WTC11 (cell line): ENCODE data around the gene PSMD14. TPM values are rescaled to one million over a fixed set of nuclear protein-coding genes. Genes with fewer than 3 reads are reported as not detected.

Experiments used
- ATAC-seq: fragments of 200-7000 bp; cut with Tn5 transposase; 2 replicates; pipeline ENCODE4 v1.10.0; 2021; ENCODE audit warnings: mild to moderate bottlenecking, moderate library complexity
- CTCF ChIA-PET: fragments of 300-600 bp; sonication (Branson Sonifier 250); formaldehyde crosslinking; loops from one replicate; lab custom pipeline; 2021; ENCODE audit warnings: antibody characterized with exemption; lab: Charles Lee
- POLR2A ChIA-PET: fragments of 350-600 bp; sonication (Branson Sonifier 250); formaldehyde crosslinking; loops from one replicate; lab custom pipeline; 2021; ENCODE audit warnings: antibody characterized with exemption; lab: Charles Lee
- DNase-seq: peaks from one replicate; pipeline ENCODE4 v3.0.0; 2021; ENCODE audit warnings: low spot score
- H3K27ac Mint-ChIP-seq: 2 replicates; pipeline ENCODE4 v1.8.0; 2021; ENCODE audit warnings: mixed read lengths
- H3K27me3 Mint-ChIP-seq: 2 replicates; pipeline ENCODE4 v1.8.0; 2021; ENCODE audit warnings: low read depth, mild to moderate bottlenecking, moderate library complexity, mixed read lengths
- H3K36me3 Mint-ChIP-seq: 2 replicates; pipeline ENCODE4 v1.8.0; 2021; ENCODE audit warnings: mixed read lengths
- H3K4me1 Mint-ChIP-seq: 2 replicates; pipeline ENCODE4 v1.8.0; 2022; ENCODE audit warnings: mixed read lengths
- H3K4me3 Mint-ChIP-seq: 2 replicates; pipeline ENCODE4 v1.8.0; 2021; ENCODE audit warnings: mild to moderate bottlenecking, moderate library complexity, mixed read lengths
- H3K9me3 Mint-ChIP-seq: 2 replicates; pipeline ENCODE4 v1.8.0; 2021; ENCODE audit warnings: mixed read lengths
- CBFB ChIP-seq: sonication (generic); formaldehyde crosslinking; IDR thresholded peaks from 2 replicates; pipeline ENCODE4 v1.8.1; 2022; ENCODE audit warnings: mild to moderate bottlenecking, low read depth, missing genetic modification reagents
- CREM ChIP-seq: sonication (generic); formaldehyde crosslinking; IDR thresholded peaks from 2 replicates; pipeline ENCODE4 v1.8.1; 2022; ENCODE audit warnings: mild to moderate bottlenecking, missing genetic modification reagents, moderate library complexity
- FOXK1 ChIP-seq: sonication (generic); formaldehyde crosslinking; IDR thresholded peaks from 2 replicates; pipeline ENCODE4 v1.8.0; 2022; ENCODE audit warnings: mild to moderate bottlenecking, moderate library complexity, missing genetic modification reagents
- FOXP4 ChIP-seq: sonication (generic); formaldehyde crosslinking; IDR thresholded peaks from 2 replicates; pipeline ENCODE4 v1.8.0; 2022; ENCODE audit warnings: mild to moderate bottlenecking, missing genetic modification reagents
- MAX ChIP-seq: sonication (generic); formaldehyde crosslinking; IDR thresholded peaks from 2 replicates; pipeline ENCODE4 v1.8.0; 2022; ENCODE audit warnings: mild to moderate bottlenecking, missing genetic modification reagents
- TP53 ChIP-seq: sonication (generic); formaldehyde crosslinking; IDR thresholded peaks from 2 replicates; pipeline ENCODE4 v1.8.1; 2023; ENCODE audit warnings: mild to moderate bottlenecking, missing genetic modification reagents
- ZMAT4 ChIP-seq: fragments of 250-450 bp; sonication (Bioruptor Pico); IDR thresholded peaks from 2 replicates; pipeline ENCODE4 v1.9.0; 2021; ENCODE audit warnings: mild to moderate bottlenecking
- ZNF121 ChIP-seq: sonication (generic); formaldehyde crosslinking; IDR thresholded peaks from 2 replicates; pipeline ENCODE4 v1.8.0; 2023; ENCODE audit warnings: missing genetic modification reagents
- ZNF317 ChIP-seq: sonication (generic); formaldehyde crosslinking; IDR thresholded peaks from 2 replicates; pipeline ENCODE4 v1.8.1; 2023; ENCODE audit warnings: low read depth, mild to moderate bottlenecking, moderate library complexity, missing genetic modification reagents, borderline replicate concordance
- ZNF396 ChIP-seq: fragments of 250-450 bp; sonication (Bioruptor Pico); IDR thresholded peaks from 2 replicates; pipeline ENCODE4 v1.8.0; 2021; ENCODE audit warnings: mild to moderate bottlenecking, moderate library complexity, borderline replicate concordance
- total RNA-seq: library from RNA; stranded (reverse); gene quantifications from 3 replicates; pipeline ENCODE4 v1.2.3, GENCODE V29; 2021
- TF ChIP-seq, protein P1 (sequence below): sonication (generic); formaldehyde crosslinking; IDR thresholded peaks from 2 replicates; pipeline ENCODE4 v1.8.1; 2022; ENCODE audit warnings: low read depth, missing genetic modification reagents, borderline replicate concordance
- TF ChIP-seq, protein P2 (sequence below): sonication (generic); formaldehyde crosslinking; IDR thresholded peaks from 2 replicates; pipeline ENCODE4 v1.8.0; 2022; ENCODE audit warnings: missing genetic modification reagents
- TF ChIP-seq, protein P3 (sequence below): sonication (generic); formaldehyde crosslinking; IDR thresholded peaks from 2 replicates; pipeline ENCODE4 v1.8.1; 2023; ENCODE audit warnings: mild to moderate bottlenecking, missing genetic modification reagents
- TF ChIP-seq, protein P4 (sequence below): fragments of 250-450 bp; sonication (Bioruptor Pico); IDR thresholded peaks from 2 replicates; pipeline ENCODE4 v1.9.0; 2021; ENCODE audit warnings: moderate library complexity, mild to moderate bottlenecking, inconsistent platforms, borderline replicate concordance
- TF ChIP-seq, protein P5 (sequence below): fragments of 200-600 bp; IDR thresholded peaks from 2 replicates; pipeline ENCODE4 v1.8.0; 2022; ENCODE audit warnings: antibody characterized with exemption

The PSMD14 gene
- total RNA-seq, 1 experiment from 2014 or later = 80.5 TPM

- ATAC-seq (no peak), DNase-seq (no peak)
- no peak overlapping the region for H3K27ac Mint-ChIP-seq
- H3K9me3 Mint-ChIP-seq = no peaks in the 10 kb centered on the region
- peak overlapping the region; percentile 77 for H3K4me3 Mint-ChIP-seq
- H3K27me3 Mint-ChIP-seq = peaks cover 100% of the 10 kb centered on the region
- POLR2A ChIA-PET = interaction anchor here (1.0 kb wide), 2 partner anchors 10 to 110 kb away, joined by 3 read pairs; partner anchors contain the start of gene PSMD14
- CTCF ChIA-PET = no interaction called here
- TF ChIP-seq ZNF317 (CRISPR knock-in tag) (no peak), ZMAT4 (CRISPR knock-in tag) (no peak), FOXP4 (CRISPR knock-in tag) (no peak), TP53 (CRISPR knock-in tag) (no peak), ZNF396 (CRISPR knock-in tag) (no peak), FOXK1 (CRISPR knock-in tag) (no peak), CREM (CRISPR knock-in tag) (no peak), CBFB (no peak), MAX (no peak), ZNF121 (CRISPR knock-in tag) (no peak)
- TF ChIP-seq, protein P1, sequence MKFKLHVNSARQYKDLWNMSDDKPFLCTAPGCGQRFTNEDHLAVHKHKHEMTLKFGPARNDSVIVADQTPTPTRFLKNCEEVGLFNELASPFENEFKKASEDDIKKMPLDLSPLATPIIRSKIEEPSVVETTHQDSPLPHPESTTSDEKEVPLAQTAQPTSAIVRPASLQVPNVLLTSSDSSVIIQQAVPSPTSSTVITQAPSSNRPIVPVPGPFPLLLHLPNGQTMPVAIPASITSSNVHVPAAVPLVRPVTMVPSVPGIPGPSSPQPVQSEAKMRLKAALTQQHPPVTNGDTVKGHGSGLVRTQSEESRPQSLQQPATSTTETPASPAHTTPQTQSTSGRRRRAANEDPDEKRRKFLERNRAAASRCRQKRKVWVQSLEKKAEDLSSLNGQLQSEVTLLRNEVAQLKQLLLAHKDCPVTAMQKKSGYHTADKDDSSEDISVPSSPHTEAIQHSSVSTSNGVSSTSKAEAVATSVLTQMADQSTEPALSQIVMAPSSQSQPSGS (CRISPR knock-in tag) = no peak
- TF ChIP-seq, protein P2, sequence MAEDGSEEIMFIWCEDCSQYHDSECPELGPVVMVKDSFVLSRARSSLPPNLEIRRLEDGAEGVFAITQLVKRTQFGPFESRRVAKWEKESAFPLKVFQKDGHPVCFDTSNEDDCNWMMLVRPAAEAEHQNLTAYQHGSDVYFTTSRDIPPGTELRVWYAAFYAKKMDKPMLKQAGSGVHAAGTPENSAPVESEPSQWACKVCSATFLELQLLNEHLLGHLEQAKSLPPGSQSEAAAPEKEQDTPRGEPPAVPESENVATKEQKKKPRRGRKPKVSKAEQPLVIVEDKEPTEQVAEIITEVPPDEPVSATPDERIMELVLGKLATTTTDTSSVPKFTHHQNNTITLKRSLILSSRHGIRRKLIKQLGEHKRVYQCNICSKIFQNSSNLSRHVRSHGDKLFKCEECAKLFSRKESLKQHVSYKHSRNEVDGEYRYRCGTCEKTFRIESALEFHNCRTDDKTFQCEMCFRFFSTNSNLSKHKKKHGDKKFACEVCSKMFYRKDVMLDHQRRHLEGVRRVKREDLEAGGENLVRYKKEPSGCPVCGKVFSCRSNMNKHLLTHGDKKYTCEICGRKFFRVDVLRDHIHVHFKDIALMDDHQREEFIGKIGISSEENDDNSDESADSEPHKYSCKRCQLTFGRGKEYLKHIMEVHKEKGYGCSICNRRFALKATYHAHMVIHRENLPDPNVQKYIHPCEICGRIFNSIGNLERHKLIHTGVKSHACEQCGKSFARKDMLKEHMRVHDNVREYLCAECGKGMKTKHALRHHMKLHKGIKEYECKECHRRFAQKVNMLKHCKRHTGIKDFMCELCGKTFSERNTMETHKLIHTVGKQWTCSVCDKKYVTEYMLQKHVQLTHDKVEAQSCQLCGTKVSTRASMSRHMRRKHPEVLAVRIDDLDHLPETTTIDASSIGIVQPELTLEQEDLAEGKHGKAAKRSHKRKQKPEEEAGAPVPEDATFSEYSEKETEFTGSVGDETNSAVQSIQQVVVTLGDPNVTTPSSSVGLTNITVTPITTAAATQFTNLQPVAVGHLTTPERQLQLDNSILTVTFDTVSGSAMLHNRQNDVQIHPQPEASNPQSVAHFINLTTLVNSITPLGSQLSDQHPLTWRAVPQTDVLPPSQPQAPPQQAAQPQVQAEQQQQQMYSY (CRISPR knock-in tag) = no peak
- TF ChIP-seq, protein P3, sequence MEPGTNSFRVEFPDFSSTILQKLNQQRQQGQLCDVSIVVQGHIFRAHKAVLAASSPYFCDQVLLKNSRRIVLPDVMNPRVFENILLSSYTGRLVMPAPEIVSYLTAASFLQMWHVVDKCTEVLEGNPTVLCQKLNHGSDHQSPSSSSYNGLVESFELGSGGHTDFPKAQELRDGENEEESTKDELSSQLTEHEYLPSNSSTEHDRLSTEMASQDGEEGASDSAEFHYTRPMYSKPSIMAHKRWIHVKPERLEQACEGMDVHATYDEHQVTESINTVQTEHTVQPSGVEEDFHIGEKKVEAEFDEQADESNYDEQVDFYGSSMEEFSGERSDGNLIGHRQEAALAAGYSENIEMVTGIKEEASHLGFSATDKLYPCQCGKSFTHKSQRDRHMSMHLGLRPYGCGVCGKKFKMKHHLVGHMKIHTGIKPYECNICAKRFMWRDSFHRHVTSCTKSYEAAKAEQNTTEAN (CRISPR knock-in tag) = no peak
- TF ChIP-seq, protein P4, sequence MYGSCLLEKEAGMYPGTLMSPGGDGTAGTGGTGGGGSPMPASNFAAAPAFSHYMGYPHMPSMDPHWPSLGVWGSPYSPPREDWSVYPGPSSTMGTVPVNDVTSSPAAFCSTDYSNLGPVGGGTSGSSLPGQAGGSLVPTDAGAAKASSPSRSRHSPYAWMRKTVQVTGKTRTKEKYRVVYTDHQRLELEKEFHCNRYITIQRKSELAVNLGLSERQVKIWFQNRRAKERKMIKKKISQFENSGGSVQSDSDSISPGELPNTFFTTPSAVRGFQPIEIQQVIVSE (CRISPR knock-in tag) = no peak
- TF ChIP-seq, protein P5, sequence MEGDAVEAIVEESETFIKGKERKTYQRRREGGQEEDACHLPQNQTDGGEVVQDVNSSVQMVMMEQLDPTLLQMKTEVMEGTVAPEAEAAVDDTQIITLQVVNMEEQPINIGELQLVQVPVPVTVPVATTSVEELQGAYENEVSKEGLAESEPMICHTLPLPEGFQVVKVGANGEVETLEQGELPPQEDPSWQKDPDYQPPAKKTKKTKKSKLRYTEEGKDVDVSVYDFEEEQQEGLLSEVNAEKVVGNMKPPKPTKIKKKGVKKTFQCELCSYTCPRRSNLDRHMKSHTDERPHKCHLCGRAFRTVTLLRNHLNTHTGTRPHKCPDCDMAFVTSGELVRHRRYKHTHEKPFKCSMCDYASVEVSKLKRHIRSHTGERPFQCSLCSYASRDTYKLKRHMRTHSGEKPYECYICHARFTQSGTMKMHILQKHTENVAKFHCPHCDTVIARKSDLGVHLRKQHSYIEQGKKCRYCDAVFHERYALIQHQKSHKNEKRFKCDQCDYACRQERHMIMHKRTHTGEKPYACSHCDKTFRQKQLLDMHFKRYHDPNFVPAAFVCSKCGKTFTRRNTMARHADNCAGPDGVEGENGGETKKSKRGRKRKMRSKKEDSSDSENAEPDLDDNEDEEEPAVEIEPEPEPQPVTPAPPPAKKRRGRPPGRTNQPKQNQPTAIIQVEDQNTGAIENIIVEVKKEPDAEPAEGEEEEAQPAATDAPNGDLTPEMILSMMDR = no peak
- peaks cover 68% of the 10 kb centered on the region for H3K4me1 Mint-ChIP-seq
- H3K36me3 Mint-ChIP-seq = no peaks in the 10 kb centered on the region; the same call in 1 of the 2 replicates
Measured at GRCh38 chr2:161417438-161418274, 109.4 kb downstream of the PSMD14 start.
